COLO668 (cell line): Measurements from ENCODE around the gene RTRAF.

Experiments
- DNase-seq: peaks from one replicate; lab custom pipeline; 2025; ENCODE audit not compliant: unreplicated experiment; lab: John Stamatoyannopoulos, UW

The RTRAF gene

DNA sequence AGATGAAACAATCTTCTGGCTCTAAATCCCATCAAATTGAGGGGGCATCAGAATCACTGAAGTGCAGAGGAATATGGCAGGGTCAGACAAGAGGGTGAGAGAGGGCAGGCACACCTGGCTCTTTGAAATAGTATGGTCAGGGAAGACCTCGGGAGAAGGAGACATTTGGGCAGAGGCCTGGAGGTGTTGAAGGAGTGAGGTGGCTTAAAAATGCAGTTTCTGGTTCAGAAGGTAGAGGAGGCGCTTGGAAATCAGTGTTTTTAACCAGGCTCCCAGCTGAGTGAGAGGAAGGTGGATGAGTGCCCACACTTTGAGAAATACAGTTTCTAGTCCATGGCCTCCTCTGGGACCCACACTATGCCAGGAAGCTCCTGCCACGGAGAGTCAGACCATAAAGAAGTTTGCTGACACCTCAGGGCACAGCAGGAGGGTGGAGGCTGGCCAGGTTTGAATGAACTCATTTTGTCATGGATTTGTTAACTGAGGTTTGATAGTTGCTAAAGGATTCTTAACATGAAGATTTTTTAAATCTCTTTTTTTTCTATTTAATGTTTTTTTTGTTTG is 59.4 kb downstream of the RTRAF start:
- no peak for DNase-seq

DNA sequence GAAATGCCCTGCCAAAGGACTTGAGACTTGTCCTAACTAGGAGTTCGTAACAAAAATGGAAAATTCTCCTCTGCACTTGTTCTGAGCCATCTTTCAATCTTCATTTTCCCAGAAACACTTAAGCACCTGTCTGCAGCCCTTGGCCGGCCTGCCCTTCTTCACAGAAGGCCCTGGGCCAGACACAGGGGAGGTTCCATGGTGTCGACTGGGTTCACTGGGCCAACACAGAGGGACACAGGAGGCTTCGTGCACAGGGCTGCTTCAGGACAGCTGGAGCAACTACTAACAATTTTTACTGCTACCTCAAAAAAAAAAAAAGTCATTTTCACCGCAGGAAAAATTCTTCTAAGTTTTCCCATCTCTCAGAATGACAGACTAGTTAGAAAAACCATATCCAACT is 59.9 kb downstream of the RTRAF start:
- DNase-seq: no peak

DNA sequence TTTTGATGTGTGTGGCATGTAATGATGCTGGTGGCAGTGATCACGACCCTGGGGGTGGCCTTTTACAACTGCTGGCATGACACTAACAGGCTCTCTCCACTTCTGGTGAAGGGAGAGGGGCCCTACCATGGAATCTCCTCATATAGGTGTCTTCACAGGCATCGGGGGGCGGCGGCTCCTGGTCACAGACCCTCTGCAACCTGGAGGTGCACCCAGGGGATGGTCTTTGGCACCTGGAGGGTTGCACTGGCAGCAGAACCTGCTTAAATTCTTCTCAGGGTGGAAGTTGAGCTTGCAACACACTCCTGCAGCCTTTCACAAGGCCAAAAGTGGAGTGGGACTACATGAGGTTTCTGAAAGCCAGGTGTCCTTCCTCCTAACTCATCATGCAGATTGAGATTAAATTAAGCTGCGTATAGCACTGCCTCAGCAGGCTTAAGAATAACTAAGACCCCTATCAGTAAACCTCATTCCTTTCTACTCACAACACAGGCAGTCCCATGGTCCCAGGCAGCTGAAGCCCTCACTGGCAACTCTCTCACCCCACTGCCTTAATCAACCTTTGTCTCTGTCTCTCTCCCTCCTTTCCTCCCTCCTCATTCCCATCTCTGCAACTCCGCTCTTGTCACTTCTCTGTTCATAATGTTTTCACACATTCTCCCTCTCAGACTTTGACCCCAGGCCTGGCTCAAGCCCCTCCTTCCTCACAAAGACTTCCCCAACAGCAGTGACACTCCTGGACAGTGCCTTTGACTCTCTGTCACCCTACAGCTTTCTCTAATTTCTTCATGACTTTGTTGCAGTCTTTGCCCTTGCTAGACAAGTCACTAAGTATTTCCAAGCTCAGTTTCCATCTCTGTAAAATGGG is 60.6 kb downstream of the RTRAF start:
- no peak for DNase-seq

DNA sequence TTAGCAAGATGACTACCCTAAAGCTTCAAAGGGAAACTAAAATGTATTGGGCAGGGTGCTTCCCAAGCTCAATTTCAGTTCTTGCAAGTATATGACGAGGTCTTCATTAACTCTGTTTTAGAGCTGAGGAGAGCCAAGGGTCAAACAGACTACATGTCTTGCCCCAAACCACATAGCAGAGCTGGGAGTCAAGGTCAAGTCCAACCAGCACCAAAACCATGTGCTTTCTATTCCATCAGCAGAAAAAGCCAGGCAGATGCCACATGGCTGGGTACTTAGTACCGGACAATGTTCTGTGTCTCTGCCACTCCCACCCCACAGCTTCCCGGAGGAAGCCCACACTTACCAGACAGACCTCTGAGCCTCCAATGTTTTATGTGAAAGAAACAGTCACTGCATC is 61.9 kb downstream of the RTRAF start:
- no peak for DNase-seq

DNA sequence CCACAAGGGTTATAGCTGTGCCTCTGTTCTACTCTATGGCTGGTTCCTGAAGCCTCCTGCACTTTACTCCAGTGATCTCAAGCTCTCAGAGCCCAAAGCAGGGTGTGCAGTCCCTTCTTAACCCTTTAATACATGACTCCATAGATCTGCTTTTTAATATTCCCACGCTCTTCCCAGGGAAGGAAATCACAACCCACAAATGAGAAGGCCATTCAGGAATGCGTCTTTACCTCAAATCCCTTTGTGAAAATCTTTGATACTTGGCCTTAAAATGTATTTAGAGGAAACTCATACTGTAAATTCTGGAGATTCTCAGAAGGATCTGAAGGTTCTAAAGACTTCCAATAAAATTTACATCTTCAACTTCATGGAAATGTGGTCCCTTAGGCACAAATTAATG is 62.5 kb downstream of the RTRAF start:
- DNase-seq: no peak

DNA sequence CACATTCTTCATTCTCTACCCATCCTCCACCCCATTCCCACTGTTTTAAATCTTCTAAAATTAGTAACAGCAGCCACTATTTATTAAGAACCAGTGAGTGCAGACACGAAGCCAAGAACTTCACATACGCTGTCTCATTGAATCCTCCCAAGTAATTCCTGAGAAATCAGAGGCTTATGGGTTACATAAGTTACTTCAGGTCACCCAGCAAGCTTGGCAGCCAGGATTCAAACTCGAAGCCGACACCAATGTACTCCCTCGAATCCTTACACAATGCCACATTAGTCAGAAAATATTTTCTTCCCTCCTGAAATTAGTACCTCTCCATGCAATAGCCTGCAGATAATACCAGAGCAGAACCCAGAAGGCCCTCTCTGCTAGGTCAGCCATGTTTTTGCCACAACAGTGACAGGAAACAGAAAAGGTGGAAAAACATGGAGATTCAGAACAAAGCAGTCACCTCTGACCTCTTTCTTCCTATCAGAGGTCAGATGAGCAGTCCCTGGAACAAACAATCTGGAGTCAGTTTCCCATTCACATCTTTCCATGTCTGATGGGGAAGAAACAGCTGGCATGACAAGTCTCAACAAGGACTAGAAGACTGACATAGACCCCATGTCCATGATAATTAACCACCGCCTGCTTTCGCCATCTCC is 63.1 kb downstream of the RTRAF start:
- DNase-seq: no peak

DNA sequence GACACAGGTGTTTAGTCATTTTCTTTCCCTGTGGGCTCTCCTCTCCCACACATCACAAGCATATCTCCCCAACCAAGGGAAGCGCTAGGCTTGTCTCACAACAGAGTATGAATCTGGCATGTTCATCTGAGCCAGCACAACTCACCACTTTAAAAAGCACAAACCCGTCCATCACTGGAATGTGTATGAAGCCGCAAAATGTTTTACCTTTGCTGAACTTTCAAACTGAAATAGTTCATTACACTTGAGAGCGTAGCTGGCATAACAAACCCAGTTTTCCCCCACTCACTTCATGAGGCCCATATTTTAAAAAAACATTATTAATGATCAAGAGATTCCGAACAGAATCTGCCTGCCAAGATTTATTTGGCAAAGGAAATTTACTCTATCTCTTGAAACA is 63.7 kb downstream of the RTRAF start:
- DNase-seq: no peak

DNA sequence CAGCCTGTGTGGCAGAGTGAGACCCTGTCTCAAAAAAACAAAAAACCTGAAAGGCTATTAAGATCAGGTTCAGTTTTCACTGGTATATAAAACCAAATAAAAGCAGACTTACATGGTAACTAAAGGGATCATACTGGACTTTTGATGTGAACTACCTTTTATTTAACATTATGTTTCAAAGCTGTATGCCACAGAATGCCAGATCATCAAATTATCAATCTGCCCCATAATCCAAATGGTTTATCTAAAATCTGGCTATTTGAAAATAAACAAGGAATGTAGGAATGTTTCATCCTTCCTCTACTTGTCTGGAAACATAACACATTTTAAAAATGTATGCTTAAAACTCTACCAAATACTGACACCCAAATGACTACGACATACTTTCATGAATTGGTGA is 65.3 kb downstream of the RTRAF start:
- no peak for DNase-seq

DNA sequence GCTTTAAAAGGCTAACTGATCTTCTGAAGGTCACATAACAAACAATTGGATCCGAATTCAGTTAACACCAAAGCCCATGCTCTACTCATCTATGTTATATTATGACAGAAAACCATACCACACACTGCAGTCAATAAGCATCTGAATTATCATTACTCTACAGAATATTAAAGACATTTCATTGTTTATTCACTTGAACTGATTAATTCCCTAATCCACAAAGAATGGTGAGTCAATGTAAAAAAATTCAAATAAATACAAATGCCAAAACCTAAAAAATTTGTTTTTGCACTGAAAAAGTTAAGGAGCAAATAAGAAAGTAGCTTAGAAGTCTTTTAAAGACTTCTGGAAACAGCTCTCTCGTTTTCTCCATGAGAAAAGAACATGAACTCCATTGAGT is 65.8 kb downstream of the RTRAF start:
- DNase-seq: no peak

DNA sequence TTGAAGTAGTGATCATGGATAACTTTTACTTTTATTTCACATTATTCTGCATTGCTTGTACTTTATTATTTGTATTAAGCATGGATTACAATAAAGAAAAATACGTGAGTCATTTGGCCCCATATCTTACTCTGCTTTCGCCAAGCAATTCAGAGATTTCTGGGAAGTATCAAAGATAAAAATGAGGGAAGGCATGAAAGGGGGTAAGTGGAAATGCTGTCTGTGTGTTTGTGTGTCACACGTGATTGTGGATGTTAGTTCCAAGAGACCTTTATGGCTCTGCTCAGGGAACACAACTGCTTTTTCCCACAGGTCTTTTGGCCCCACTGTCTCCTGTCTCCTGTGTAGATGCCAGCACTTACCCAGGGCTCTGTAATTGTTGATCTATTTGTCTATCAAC is 69.0 kb downstream of the RTRAF start:
- DNase-seq: no peak

DNA sequence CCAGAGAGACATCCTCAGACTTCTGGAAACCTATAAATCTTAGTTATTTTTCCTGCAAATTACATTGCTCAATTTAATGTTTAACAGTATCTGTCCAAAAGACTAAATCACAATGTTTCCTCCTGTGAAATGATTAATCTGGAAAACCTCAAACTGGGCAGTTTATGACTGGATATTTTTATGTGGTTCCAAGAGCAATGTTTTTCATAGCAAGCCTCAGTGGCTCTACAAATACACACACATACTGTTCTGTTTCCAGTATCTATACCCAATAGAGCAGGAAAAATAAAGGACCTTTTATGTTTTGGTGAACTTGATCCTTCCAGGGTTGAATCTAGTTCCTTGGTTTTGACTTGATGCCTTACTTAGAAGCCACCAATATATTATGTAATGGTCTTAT is 70.3 kb downstream of the RTRAF start:
- DNase-seq: no peak

DNA sequence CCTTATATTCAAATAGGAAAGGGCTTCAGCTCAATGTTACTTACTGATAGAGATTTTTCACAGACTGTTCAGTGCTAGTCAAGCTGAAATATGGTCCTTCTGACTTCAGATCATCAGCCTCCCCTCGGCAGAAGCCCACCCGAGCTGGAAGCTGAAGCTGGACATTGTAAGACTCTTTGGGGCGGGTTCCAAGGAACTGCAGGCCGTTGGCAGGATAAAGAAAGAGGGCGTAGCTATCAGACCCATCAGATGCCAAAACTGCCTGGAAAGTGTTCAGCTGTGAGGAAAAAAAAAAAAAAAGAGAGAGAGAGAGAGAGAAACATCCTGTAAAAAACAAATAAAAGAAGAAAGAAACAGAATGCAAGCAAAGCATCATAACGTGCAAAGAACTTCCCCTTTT is 70.7 kb downstream of the RTRAF start:
- no peak for DNase-seq
